GM13977 (cell line): ENCODE measurements around the gene DNAAF1.

Experiments
- DNase-seq: peaks from one replicate; pipeline ENCODE4 v3.0.0; 2012; ENCODE audit warnings: low spot score
- in situ Hi-C: fragments of 300-500 bp; cut with MboI; formaldehyde crosslinking; loops from one replicate; pipeline ENCODE4 v1.12.0; 2022; ENCODE audit warnings: low sequenced_read_pairs, low pct_unique_long_range_greater_than_20kb, mixed read lengths, inconsistent platforms; ENCODE audit not compliant: unreplicated experiment
- TF ChIP-seq, protein P1 (sequence below): IDR thresholded peaks from 2 replicates; pipeline ENCODE4 v1.5.1; 2012; ENCODE audit warnings: mild to moderate bottlenecking, control low read depth; ENCODE audit not compliant: insufficient read depth; ENCODE audit errors: extremely low read depth, missing control alignments

The DNAAF1 gene

DNA sequence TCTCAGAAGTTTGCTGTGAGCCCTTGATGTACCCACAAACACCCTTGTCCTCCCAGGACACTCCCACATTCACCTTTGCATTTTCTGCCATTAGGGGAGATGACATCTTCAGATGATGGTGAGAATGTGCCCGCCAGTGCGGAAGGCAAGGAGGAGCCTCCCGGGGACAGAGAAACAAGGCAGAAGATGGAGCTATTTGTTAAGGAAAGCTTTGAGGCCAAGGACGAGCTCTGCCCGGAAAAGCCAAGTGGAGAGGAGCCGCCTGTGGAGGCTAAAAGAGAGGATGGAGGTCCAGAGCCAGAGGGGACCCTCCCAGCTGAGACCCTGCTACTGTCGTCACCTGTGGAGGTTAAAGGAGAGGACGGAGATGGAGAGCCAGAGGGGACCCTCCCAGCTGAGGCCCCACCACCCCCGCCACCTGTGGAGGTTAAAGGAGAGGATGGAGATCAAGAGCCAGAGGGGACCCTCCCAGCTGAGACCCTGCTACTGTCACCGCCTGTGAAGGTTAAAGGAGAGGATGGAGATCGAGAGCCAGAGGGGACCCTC lies 24.7 kb downstream of the DNAAF1 start:
- DNase-seq, result no peak
- in situ Hi-C loops, result no loop called here

DNA sequence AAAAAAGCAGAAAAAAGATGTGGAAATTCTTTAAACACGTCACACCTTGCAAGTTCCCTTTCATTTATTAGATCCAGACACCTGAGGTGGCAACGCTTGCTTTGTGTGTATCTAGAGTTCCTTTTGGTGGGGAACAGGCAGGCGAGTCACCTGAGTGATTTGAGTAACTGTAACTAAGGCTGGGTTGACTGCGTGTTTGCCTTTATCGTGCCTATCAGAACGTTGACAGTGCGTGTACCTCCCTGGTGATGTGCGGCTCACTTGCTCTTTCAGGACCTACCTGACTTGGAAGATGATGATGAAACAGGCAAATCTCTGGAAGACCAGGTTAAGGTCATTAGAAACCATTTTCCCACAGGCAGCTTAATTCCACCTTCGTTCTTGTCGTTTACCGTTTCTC lies 29.3 kb downstream of the DNAAF1 start:
- in situ Hi-C loops, result no loop called here
- no peak for DNase-seq
- TF ChIP-seq, protein P1, sequence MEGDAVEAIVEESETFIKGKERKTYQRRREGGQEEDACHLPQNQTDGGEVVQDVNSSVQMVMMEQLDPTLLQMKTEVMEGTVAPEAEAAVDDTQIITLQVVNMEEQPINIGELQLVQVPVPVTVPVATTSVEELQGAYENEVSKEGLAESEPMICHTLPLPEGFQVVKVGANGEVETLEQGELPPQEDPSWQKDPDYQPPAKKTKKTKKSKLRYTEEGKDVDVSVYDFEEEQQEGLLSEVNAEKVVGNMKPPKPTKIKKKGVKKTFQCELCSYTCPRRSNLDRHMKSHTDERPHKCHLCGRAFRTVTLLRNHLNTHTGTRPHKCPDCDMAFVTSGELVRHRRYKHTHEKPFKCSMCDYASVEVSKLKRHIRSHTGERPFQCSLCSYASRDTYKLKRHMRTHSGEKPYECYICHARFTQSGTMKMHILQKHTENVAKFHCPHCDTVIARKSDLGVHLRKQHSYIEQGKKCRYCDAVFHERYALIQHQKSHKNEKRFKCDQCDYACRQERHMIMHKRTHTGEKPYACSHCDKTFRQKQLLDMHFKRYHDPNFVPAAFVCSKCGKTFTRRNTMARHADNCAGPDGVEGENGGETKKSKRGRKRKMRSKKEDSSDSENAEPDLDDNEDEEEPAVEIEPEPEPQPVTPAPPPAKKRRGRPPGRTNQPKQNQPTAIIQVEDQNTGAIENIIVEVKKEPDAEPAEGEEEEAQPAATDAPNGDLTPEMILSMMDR, result no peak

More for the DNA sequence above, 24.7 kb downstream of the DNAAF1 start:
- TF ChIP-seq, protein P1, result no peak

DNA sequence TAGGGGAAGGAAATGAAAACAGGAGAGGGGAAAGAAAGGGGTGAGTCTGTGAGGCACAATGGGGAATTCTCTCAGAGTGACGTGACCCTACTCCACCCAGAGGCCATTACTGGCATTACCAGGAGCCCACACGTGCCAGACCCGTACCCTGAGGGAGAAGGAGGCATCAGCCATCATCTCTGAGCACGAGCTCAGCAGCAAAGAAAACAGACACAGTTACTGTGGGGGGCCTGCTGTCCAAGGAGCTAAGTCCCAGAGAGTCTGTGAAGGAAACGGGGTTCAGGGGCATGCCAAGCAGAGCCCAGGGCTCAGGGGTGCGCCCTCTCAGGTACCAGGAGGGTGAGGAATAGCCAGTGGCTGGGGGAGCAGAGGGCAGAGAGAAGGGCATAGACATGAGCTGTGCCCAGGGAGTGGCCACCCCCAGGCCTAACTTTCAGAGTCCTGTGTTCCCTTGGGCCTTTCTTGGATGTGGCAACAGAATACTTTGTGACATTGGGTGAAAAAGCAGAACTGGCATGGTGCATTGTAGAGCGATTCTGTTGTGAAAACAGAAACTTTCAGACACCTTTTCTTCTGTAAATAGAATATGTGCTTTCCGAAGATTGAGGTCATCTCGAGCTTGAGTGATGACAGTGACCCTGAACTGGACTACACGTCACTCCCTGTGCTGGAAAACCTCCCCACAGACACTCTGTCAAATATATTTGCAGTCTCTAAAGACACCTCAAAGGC lies 30.4 kb downstream of the DNAAF1 start:
- in situ Hi-C loops, result loop anchor here (5.0 kb wide), 1 partner anchor 88 kb away; no protein-coding TSS in a partner anchor
- TF ChIP-seq, protein P1, result peak; percentile 72
- peak; percentile 70 for DNase-seq

DNA sequence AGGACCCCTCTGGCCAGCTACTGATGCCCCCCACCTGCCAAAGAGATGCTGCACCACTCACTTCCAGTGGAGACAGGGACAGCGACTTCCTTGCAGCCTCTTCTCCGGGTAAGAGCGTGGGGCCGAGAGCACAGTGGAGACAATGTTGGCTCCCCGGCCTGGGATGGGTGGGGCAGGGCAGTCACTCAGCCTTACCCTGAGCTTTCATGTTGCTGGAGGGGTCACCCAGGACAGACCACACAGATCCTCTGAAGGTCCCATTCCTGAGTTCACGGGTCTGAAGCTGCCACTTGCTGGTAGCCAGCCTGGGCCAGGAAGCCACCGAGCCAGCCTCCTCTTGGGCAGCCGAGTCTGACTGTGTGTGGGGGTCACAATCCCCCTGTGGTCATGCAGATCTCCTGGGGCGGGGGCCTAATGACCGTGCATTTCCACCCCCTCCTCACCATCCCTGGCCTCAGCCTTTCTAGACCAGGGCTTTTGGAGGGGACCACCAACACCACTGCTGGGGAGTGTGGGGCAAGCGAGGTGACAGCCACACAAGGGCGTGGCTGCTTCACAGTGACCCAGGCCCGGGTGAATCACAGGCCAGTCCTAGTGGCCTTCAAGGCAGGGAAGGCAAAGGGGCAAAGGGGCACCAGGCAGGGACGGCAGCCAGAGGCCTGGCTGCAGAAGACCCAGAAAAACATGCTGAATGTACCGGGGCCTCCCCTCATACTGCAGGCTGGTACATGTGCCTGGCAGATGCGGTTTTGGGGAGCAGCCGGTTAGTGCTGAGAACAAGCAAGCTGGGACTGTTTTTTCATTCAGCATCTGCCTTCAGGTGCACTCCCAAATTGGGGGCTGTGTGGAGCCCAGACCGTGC lies 31.3 kb downstream of the DNAAF1 start:
- TF ChIP-seq, protein P1, result no peak
- in situ Hi-C loops, result loop anchor here (5.0 kb wide), 1 partner anchor 89 kb away; no protein-coding TSS in a partner anchor
- DNase-seq, result no peak

DNA sequence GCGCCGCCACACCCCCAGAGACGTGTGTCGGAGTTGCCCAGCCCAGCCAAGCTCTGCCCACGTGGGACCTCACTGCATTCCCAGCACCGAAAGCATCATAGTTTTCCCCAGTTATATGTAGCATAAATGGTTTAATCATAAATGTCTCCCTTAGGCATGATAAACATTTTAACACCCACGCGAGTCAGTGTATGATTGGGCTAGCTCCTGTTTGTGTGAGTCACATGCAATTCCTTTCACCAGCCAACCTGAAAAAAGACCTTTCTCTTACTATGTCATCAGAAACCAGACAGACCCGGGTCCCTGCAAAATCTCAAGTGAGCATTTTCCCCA lies 32.6 kb downstream of the DNAAF1 start:
- TF ChIP-seq, protein P1, result no peak
- DNase-seq, result no peak
- in situ Hi-C loops, result loop anchor here (5.0 kb wide), 1 partner anchor 90 kb away; no protein-coding TSS in a partner anchor

DNA sequence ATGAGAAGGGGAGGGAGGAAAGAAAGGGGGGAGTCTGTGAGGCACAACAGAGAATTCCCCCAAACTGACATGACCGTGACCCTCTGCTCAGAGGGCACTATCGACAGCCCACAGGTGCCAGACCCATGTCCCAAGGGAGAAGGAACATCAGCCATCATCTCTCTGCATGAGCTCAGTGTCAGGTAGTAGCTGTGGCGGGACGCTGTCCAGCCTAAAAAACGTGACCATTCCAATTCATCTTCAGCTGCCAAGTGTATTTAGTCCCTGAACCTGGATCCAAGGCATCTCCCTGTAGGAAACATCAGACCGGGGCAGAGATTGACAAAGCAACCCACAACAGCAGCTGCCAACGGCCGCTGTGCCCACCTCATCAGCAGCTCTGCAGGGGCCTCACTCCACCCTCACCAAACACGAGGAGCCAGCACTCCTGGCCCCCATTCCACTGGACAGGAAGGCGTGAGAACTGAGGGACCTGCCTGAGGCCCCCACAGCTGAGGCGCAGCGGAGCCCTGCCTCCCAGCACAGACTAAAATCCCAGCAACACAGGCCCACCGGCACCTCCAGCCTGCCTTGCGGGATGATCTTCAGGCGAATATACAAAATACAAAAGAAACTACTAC lies 33.1 kb downstream of the DNAAF1 start:
- DNase-seq, result no peak
- in situ Hi-C loops, result loop anchor here (5.0 kb wide), 1 partner anchor 91 kb away; no protein-coding TSS in a partner anchor
- TF ChIP-seq, protein P1, result no peak
